Measurements from ENCODE around the gene PIGU.

DNA sequence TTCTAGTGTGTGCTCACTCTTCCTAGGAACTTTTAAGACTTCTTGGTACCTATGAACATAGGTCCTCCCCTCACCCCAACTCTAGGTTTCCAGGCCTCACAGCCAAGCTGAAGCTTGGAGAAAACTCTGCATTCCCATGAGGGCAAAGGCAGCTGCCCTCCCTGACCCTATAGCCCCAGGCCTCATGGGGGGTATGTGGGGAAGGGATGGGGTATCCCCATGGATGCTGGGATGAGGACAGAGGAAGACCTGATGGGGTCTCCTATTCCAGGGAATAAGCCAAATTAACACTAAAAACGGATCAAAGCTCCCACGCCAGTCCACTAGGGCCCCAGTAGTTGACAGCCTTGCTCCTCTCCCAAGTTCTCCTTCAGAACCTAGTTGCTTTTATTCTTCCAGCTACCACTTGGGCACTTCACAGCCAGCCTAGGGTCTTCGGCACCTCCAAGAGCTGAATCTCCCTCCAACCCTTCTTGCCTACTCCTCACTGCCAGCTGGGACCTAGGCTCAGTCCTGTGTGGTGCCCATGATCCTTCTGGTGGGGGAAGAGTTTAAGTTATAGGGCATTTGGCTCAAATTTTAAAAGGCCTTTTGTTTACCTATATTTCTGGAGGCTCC lies 35.0 kb upstream of the PIGU start:
- TF ChIP-seq, protein P1, sequence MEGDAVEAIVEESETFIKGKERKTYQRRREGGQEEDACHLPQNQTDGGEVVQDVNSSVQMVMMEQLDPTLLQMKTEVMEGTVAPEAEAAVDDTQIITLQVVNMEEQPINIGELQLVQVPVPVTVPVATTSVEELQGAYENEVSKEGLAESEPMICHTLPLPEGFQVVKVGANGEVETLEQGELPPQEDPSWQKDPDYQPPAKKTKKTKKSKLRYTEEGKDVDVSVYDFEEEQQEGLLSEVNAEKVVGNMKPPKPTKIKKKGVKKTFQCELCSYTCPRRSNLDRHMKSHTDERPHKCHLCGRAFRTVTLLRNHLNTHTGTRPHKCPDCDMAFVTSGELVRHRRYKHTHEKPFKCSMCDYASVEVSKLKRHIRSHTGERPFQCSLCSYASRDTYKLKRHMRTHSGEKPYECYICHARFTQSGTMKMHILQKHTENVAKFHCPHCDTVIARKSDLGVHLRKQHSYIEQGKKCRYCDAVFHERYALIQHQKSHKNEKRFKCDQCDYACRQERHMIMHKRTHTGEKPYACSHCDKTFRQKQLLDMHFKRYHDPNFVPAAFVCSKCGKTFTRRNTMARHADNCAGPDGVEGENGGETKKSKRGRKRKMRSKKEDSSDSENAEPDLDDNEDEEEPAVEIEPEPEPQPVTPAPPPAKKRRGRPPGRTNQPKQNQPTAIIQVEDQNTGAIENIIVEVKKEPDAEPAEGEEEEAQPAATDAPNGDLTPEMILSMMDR (IDR thresholded peaks at IDR 0.05; ENCODE audit: low read depth, low read length): no peak
- no peak for TF ChIP-seq POLR2A (IDR thresholded peaks at IDR 0.05; ENCODE audit: extremely low read depth, insufficient read length)
- TF ChIP-seq MYC (IDR thresholded peaks at IDR 0.05; ENCODE audit: low read depth, low read length): no peak
- TF ChIP-seq MAX (IDR thresholded peaks at IDR 0.05; ENCODE audit: low read depth, low read length): no peak
